GM12864 (cell line): ENCODE results near the gene ATXN2.

ENCODE experiments used
- DNase-seq: peaks from one replicate; pipeline ENCODE4 v3.0.0-alpha.2; 2011; ENCODE audit warnings: low read depth
- H3K4me3 ChIP-seq: 2 replicates; pipeline ENCODE4 v1.5.1; 2011; ENCODE audit warnings: mild to moderate bottlenecking, low read depth, low read length, control low read depth
- TF ChIP-seq, protein P1 (sequence below): IDR thresholded peaks from 2 replicates; pipeline ENCODE4 v1.5.1; 2011; ENCODE audit warnings: low read depth, mild to moderate bottlenecking, moderate library complexity, low read length, control low read depth, inconsistent platforms; ENCODE audit errors: missing control alignments

The ATXN2 gene

DNA sequence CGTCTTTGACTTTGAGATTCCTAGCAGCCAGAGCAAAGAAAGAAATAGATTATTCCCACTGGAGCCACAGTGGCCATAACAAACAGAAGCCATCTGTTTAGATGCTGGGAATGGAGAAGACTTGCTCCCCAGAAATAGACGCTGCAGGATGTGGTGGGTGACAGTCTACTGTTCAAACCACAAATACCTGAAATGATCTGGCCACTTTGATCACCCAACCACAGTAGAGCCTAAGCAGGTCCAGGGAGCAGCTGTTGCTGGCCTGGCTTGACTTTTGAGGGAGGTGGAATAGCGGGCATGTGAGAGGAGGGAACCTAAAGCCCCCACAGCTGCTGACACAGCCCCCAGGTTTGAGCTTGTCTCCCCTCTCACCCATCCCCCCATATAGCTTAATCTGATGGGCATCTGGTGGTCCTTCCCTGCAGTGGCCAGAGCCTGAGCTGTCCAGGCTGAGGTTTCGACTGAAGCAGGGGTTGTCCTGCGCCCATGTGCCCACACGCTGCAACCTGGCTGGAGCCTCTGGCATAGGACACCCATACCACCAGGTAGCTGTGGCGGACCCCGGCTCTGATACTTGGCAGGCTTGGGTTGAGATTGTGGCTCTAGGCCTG lies 154.7 kb downstream of the ATXN2 start:
- DNase-seq: peak; percentile 78
- TF ChIP-seq, protein P1, sequence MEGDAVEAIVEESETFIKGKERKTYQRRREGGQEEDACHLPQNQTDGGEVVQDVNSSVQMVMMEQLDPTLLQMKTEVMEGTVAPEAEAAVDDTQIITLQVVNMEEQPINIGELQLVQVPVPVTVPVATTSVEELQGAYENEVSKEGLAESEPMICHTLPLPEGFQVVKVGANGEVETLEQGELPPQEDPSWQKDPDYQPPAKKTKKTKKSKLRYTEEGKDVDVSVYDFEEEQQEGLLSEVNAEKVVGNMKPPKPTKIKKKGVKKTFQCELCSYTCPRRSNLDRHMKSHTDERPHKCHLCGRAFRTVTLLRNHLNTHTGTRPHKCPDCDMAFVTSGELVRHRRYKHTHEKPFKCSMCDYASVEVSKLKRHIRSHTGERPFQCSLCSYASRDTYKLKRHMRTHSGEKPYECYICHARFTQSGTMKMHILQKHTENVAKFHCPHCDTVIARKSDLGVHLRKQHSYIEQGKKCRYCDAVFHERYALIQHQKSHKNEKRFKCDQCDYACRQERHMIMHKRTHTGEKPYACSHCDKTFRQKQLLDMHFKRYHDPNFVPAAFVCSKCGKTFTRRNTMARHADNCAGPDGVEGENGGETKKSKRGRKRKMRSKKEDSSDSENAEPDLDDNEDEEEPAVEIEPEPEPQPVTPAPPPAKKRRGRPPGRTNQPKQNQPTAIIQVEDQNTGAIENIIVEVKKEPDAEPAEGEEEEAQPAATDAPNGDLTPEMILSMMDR: no peak
- peak overlapping the region; percentile 23 for H3K4me3 ChIP-seq

DNA sequence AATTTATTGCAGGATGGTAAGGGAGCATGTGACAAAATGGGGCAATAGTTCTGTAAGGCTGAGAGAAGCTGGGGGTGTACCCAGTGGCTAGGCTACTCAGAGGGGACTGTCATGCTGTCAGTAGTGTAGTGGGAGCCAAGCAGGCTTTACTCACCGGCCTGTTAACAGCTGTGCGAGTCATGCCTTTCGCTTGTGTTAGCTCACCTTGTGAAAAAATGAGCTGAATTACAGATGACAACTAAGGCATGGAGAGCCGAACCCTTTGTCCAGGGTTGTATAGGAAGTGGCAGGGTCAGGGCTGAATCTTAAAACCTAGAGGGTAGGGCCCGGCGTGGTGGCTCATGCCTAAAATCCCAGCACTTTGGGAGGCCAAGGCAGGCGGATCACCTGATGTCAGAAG lies 155.5 kb downstream of the ATXN2 start:
- H3K4me3 ChIP-seq: no peak overlapping the region
- TF ChIP-seq, protein P1: no peak
- DNase-seq: no peak

DNA sequence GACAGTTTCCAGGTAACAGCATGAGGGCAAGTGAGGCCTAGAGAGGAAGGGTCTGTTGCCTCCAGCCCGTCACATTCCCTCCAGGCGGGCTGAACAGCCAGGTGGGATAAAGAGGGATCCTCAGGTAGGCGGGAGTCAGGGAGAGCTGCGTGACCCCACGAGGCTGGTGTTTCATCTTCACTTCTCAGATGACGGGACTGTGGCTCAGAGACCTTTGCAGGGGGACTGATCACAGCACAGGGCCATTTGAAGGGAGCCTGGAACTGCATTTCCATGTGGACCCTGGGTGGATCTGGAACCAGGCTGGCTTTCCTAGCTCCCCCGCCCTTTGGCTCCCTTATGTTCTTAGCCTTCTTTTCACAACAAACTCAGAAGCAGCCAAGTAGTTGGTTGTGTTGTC lies 156.0 kb downstream of the ATXN2 start:
- no peak for DNase-seq
- H3K4me3 ChIP-seq: no peak overlapping the region
- TF ChIP-seq, protein P1: no peak

DNA sequence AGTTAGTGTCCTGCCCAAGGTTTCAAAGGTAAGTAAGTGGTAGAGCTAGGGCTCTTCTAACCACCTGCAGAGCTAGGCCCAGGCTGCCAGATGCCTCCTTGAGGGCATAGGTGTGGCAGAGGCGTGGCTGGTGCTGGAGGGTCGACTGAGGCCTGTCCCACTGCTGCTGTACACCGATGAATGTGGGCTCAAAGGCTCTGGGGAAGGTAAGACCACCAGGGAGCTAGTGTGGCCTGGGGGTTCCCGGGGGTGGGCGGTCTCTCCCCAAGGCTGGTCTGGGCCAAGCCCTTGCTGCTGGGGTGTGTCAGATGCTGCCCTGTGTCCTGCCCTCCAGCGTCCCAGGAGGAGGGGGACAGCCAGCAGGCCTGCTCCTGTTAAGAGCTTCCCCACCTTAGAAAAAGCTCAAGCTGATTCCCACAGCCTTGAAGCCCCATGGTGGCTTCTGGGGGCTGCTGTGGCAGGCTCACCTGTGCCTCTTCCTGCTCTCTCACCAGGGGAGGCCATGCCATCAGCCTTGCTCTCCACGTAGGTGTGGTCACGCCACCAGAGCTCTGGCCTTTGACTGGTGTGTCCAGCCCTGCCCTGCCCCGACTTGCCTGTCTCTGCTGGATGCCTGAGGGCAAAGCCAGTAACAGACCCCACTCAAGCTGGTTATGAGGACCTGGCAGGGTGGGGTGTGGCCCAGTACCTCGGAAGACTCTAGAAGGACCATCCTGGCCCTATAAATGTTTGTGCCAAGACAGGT lies 156.6 kb downstream of the ATXN2 start:
- TF ChIP-seq, protein P1: no peak
- no peak for DNase-seq
- no peak overlapping the region for H3K4me3 ChIP-seq

DNA sequence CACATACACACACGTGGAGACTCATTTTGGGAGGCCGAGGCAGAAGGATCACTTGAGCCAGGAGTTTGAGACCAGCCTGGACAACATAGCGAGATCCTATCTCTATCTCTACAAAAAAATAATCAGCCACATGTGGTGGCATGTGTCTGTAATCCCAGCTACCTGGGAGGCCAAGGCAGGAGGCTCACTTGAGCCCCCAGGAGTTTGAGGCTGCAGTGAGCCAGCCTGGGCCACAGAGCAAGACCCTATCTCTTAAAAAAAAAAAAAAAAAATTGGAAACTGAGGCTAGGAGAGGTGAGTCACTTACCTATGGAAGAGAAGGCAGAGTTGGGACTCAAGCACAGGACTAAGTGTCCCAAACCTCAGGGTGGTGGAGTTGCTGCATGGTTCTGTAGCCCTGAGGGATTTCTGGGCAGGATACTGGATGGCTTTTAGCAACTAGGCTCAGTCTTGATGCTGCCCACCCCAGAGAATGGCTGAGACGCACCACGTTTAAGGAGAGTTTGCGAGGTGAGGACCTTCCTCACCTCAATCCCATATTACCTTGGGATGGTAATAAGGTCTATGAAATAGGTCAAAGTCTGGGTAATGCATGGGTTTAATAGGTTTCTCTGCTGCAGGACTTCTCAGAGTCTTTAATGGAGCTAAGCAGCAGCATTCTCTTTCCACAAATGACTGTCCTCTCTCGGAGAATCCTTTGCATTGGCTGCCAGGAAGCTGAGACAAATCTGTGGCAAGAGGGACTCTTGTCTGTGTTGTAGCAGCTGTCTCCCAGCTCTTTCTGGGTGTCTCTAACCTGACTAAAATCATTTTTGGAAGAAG lies 157.8 kb downstream of the ATXN2 start:
- H3K4me3 ChIP-seq: no peak overlapping the region
- no peak for DNase-seq
- TF ChIP-seq, protein P1: no peak

DNA sequence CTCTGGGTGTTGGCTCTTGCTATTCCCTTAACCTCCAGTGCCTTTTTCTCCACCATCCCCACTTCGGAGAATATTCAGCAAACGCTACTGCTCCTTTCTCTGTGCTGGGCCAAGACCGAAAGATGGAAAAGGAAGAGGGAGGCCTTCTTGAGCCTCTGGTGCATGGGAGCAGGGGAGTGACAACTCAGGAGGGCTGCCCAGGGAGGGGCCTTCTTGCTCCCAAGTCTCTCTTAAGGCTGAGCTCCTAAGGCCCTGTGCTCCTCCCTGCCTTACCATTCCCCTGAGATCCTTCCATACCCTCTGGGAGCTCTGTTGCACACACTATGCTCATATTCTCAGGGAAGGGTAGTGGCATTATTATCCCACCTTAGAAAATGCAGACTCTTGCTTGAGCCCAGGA lies 158.5 kb downstream of the ATXN2 start:
- DNase-seq: no peak
- TF ChIP-seq, protein P1: no peak
- H3K4me3 ChIP-seq: no peak overlapping the region
